ENCODE data around the gene DTWD2. TPM values are rescaled to one million over a fixed set of nuclear protein-coding genes. Genes with fewer than 3 reads are reported as not detected.

The DTWD2 gene
- total RNA-seq, 1 donor from 2014 or later, result 8.8 TPM

GRCh38 chr5:118834710-118835109 lies 153.6 kb downstream of the DTWD2 start:
- no peak for DNase-seq (ENCODE audit: low read depth)
- no peak for TF ChIP-seq CTCF (conservative IDR thresholded peaks at IDR 0.05; ENCODE audit: low read depth, low read length)
- H3K4me3 ChIP-seq (ENCODE audit: low read depth, low read length), result no peak overlapping the region

- no peak for TF ChIP-seq CTCF (conservative IDR thresholded peaks at IDR 0.05; ENCODE audit: low read depth, low read length)
Observed at GRCh38 chr5:118832974-118833373, 155.4 kb downstream of the DTWD2 start.

GRCh38 chr5:118825226-118825625 lies 163.1 kb downstream of the DTWD2 start:
- DNase-seq (ENCODE audit: low read depth), result no peak
- H3K4me3 ChIP-seq (ENCODE audit: low read depth, low read length), result no peak overlapping the region
- TF ChIP-seq CTCF (conservative IDR thresholded peaks at IDR 0.05; ENCODE audit: low read depth, low read length), result no peak

More at GRCh38 chr5:118832974-118833373, 155.4 kb downstream of the DTWD2 start:
- DNase-seq (ENCODE audit: low read depth), result no peak
- H3K4me3 ChIP-seq (ENCODE audit: low read depth, low read length), result no peak overlapping the region

GRCh38 chr5:118818604-118819003 lies 169.7 kb downstream of the DTWD2 start:
- no peak for DNase-seq (ENCODE audit: low read depth)
- TF ChIP-seq CTCF (conservative IDR thresholded peaks at IDR 0.05; ENCODE audit: low read depth, low read length), result no peak
- H3K4me3 ChIP-seq (ENCODE audit: low read depth, low read length), result no peak overlapping the region

GRCh38 chr5:118808441-118808840 lies 179.9 kb downstream of the DTWD2 start:
- H3K4me3 ChIP-seq (ENCODE audit: low read depth, low read length), result no peak overlapping the region
- TF ChIP-seq CTCF (conservative IDR thresholded peaks at IDR 0.05; ENCODE audit: low read depth, low read length), result no peak
- DNase-seq (ENCODE audit: low read depth), result no peak

- DNase-seq (ENCODE audit: low read depth), result no peak
- no peak overlapping the region for H3K4me3 ChIP-seq (ENCODE audit: low read depth, low read length)
- TF ChIP-seq CTCF (conservative IDR thresholded peaks at IDR 0.05; ENCODE audit: low read depth, low read length), result no peak
Observed at GRCh38 chr5:118806571-118806970, 181.8 kb downstream of the DTWD2 start.

GRCh38 chr5:118802335-118802734 lies 186.0 kb downstream of the DTWD2 start:
- H3K4me3 ChIP-seq (ENCODE audit: low read depth, low read length), result no peak overlapping the region
- TF ChIP-seq CTCF (conservative IDR thresholded peaks at IDR 0.05; ENCODE audit: low read depth, low read length), result no peak
- no peak for DNase-seq (ENCODE audit: low read depth)

All from epithelial cell of proximal tubule (primary cell).